Fibroblast of mammary gland (primary cell): ENCODE measurements around the gene ASH1L.
A peak's percentile ranks its signal among the peaks of the same experiment; 100 is the strongest.
"Not testable (repeated sequence)": the region's sequence is repeated elsewhere in the genome, so short reads cannot be mapped to it uniquely, and the experiment has no call there.

ENCODE experiments used
- DNase-seq: peaks from one replicate; pipeline ENCODE4 v3.0.0-alpha.2; 2010; ENCODE audit warnings: low read depth
- H3K4me3 ChIP-seq: 2 replicates; pipeline ENCODE4 v1.5.1; 2011; ENCODE audit warnings: low read depth, mild to moderate bottlenecking, low read length, moderate library complexity; ENCODE audit not compliant: control insufficient read depth
- CTCF ChIP-seq: conservative IDR thresholded peaks from 2 replicates; pipeline ENCODE4 v1.5.1; 2011; ENCODE audit warnings: low read depth, low read length, inconsistent platforms; ENCODE audit not compliant: control insufficient read depth, insufficient read depth

Gene ASH1L

GRCh38 chr1:155334962-155335361 lies 227.6 kb downstream of the ASH1L start:
- TF ChIP-seq CTCF, result no peak
- DNase-seq, result no peak
- H3K4me3 ChIP-seq, result no peak overlapping the region

- no peak for TF ChIP-seq CTCF
- no peak for DNase-seq
- no peak overlapping the region for H3K4me3 ChIP-seq
These were observed 232.5 kb downstream of the ASH1L start for GRCh38 chr1:155329980-155330598.

GRCh38 chr1:155328856-155329255 lies 233.7 kb downstream of the ASH1L start:
- not testable (repeated sequence) for H3K4me3 ChIP-seq, DNase-seq

DNA sequence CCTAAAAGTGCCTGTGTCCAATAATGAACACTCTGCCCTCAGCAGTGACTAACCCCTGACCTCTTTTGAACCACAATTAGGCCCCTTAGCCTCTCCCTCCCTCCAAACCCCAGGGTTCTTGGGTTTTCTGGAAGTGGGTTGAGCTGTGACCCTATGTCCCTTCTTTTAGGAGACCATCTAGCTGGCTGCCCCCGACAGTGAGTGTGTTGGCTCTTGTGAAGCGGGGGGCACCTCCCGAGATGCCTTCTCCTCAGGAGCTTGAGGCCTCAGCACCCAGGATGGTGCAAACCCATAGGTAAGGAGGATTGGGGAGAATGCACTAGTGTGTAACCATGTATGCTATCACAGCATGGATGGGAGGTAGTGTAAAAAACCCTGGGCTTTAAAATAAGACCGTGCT lies 234.6 kb downstream of the ASH1L start:
- no peak overlapping the region for H3K4me3 ChIP-seq
- TF ChIP-seq CTCF, result no peak
- DNase-seq, result no peak

GRCh38 chr1:155326631-155327037 lies 236.0 kb downstream of the ASH1L start:
- DNase-seq, result no peak
- TF ChIP-seq CTCF, result no peak
- H3K4me3 ChIP-seq, result no peak overlapping the region

GRCh38 chr1:155326020-155326526 lies 236.5 kb downstream of the ASH1L start:
- no peak for DNase-seq
- TF ChIP-seq CTCF, result no peak
- no peak overlapping the region for H3K4me3 ChIP-seq

GRCh38 chr1:155325603-155325893 lies 237.1 kb downstream of the ASH1L start:
- no peak for TF ChIP-seq CTCF
- DNase-seq, result no peak
- peak overlapping the region; percentile 86 for H3K4me3 ChIP-seq
